NT2/D1 (cell line): ENCODE data around the gene ADAMTSL1.

ENCODE experiments used
- DNase-seq: peaks from one replicate; pipeline ENCODE4 v3.0.0-alpha.2; 2011; ENCODE audit warnings: low read depth, low spot score
- H3K27me3 ChIP-seq: 2 replicates; pipeline ENCODE4 v1.6.0; 2011; ENCODE audit warnings: mild to moderate bottlenecking; ENCODE audit not compliant: insufficient read length, insufficient read depth
- H3K36me3 ChIP-seq: 2 replicates; pipeline ENCODE4 v1.6.1; 2011; ENCODE audit warnings: mild to moderate bottlenecking, low read length, mixed read lengths; ENCODE audit not compliant: insufficient read depth, insufficient read length
- H3K4me1 ChIP-seq: 2 replicates; pipeline ENCODE4 v1.5.1; 2011; ENCODE audit not compliant: insufficient read depth, insufficient read length
- H3K4me3 ChIP-seq: 2 replicates; pipeline ENCODE4 v1.5.1; 2011; ENCODE audit warnings: low read depth; ENCODE audit not compliant: insufficient read length
- H3K9ac ChIP-seq: 2 replicates; pipeline ENCODE4 v1.6.0; 2011; ENCODE audit warnings: low read depth; ENCODE audit not compliant: insufficient read length
- H3K9me3 ChIP-seq: 2 replicates; pipeline ENCODE4 v1.5.1; 2011; ENCODE audit warnings: mild to moderate bottlenecking, low read length; ENCODE audit not compliant: insufficient read depth
- SUZ12 ChIP-seq: IDR thresholded peaks from 2 replicates; pipeline ENCODE4 v1.6.1; 2011; ENCODE audit not compliant: insufficient read length, insufficient read depth; ENCODE audit errors: extremely low read depth
- YY1 ChIP-seq: IDR thresholded peaks from 2 replicates; pipeline ENCODE4 v1.6.1; 2011; ENCODE audit not compliant: insufficient read length, insufficient read depth
- ZNF274 ChIP-seq: IDR thresholded peaks from 2 replicates; pipeline ENCODE4 v1.6.1; 2011; ENCODE audit warnings: mild to moderate bottlenecking, low read depth, low read length

ADAMTSL1 gene

DNA sequence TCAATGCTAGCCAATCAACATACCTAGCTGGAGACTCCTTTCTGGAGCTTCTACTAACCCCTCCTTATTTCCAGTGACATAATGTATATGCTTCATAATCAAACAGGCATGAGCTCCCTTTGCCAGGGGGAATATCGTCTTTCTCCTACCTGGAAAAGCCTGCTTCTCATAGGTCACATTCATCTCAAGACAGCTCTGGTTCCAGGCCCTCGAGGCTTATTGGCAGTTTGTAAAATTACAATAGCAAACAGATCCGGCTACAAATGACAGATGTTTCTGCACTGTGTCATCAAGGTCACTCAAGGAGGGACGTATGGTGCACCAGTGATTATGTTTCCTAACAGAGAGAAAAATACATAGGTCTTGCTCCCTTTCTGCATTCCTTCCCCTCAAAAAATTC lies 419.1 kb downstream of the ADAMTSL1 start:
- Histone ChIP-seq H3K4me1 (no peaks in the 10 kb centered on the region), H3K9me3 (peaks cover 23% of the 10 kb centered on the region; the same call in 1 of the 2 replicates), H3K27me3 (no peaks in the 10 kb centered on the region), H3K9ac (no peak overlapping the region), H3K4me3 (no peak overlapping the region), H3K36me3 (no peaks in the 10 kb centered on the region)
- TF ChIP-seq ZNF274 (no peak), SUZ12 (no peak), YY1 (no peak)
- no peak for DNase-seq

DNA sequence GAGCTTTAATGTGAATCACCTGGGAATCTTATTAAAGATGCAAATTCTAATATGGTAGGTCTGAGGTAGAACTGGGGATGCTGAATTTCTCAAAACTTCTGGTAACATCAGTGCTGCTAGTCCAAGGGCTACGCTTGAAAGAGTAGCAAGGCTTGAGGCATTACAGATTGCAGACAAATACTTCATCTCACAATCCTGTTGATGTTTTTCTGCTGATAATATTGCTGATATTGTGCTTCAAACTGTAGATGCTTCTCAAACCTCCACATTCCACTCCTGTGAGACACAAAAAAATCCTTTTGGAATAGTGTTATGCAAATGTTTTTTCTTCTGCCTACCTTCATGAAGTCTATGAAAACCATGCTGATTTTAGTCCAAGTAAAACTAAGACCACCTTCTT lies 419.5 kb downstream of the ADAMTSL1 start:
- peaks cover 23% of the 10 kb centered on the region; the same call in 1 of the 2 replicates for H3K9me3 ChIP-seq
- no peak overlapping the region for H3K9ac ChIP-seq
- H3K36me3 ChIP-seq, result no peaks in the 10 kb centered on the region
- TF ChIP-seq SUZ12 (no peak), YY1 (no peak), ZNF274 (no peak)
- H3K4me1 ChIP-seq, result no peaks in the 10 kb centered on the region
- DNase-seq, result no peak
- H3K4me3 ChIP-seq, result no peak overlapping the region
- no peaks in the 10 kb centered on the region for H3K27me3 ChIP-seq

DNA sequence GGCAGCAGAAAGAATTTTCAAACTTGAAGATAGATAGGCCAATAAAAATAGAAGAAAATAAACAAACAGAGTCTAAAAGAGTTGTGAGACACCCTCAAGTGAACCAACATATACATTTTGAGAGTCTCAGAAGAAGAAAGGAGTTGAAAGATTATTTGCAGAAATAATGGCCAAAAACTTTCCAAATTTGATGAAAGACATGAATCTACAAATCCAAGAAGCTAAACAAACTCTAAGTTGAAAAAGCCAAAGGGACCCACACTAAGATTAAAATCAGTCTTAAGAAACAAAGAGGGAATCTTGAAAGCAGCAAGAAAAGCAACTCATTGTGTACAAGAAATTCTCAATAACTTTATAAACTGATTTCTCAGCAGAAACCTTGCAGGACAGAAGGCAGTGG lies 422.1 kb downstream of the ADAMTSL1 start:
- Histone ChIP-seq H3K9me3 (peaks cover 23% of the 10 kb centered on the region; the same call in 1 of the 2 replicates), H3K27me3 (no peaks in the 10 kb centered on the region), H3K4me3 (no peak overlapping the region), H3K36me3 (no peaks in the 10 kb centered on the region), H3K9ac (no peak overlapping the region), H3K4me1 (no peaks in the 10 kb centered on the region)
- TF ChIP-seq SUZ12 (no peak), YY1 (no peak), ZNF274 (no peak)
- no peak for DNase-seq

DNA sequence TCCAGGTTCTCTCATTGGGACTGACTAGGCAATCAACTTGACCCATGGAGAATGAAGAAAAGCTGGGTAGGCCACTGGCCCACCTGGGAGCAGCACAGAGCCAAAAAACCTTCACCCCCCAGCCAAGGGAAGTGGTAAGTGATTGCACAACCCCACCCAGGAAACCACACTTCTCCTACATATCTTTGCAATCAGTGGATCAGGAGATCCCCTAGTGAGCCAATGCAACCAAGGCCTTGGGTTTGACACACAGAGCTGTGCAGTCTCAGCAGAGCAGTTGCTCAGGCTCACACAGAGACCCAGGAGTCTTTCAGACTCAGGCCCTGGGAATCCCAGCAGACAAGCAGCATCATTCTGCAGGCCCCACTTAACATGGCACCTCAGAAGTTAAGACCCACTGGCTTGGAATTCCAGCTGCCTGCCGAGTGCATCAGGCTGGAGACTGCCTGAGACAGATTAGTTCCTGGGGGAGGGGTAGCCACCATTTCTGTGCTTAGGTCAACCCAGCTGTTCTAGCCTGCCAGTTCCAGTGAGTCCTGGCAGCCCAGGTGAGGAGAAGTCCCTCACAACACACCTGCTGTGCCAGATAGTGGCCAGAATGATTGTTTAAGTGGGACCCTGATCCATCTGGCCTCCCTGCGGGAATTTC lies 422.7 kb downstream of the ADAMTSL1 start:
- H3K27me3 ChIP-seq, result no peaks in the 10 kb centered on the region
- DNase-seq, result no peak
- H3K36me3 ChIP-seq, result no peaks in the 10 kb centered on the region
- no peak overlapping the region for H3K9ac ChIP-seq
- no peaks in the 10 kb centered on the region for H3K4me1 ChIP-seq
- H3K9me3 ChIP-seq, result peaks cover 23% of the 10 kb centered on the region; the same call in 1 of the 2 replicates
- no peak for TF ChIP-seq YY1
- no peak overlapping the region for H3K4me3 ChIP-seq

DNA sequence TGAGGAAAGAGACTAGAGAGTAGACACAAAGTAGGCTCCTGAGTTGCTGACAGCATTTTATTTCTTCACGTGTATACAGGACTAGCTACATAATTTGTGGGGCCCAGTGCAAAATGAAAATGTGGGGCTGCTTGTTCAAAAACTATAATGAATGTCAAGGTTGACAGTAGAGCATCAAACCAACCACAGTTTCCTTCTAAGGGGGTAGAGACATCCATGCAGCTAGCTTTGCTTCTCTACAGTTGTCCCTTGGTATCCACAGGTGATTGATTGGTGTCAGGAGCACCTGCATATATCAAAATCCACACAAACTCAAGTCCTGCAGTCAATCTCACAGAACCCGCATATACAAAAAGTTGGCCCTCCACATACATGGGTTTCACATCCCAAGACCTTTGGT lies 429.5 kb downstream of the ADAMTSL1 start:
- H3K9me3 ChIP-seq, result no peaks in the 10 kb centered on the region; the same call in 1 of the 2 replicates
- H3K4me3 ChIP-seq, result no peak overlapping the region
- H3K9ac ChIP-seq, result no peak overlapping the region
- TF ChIP-seq YY1 (no peak), ZNF274 (no peak), SUZ12 (no peak)
- DNase-seq, result no peak
- H3K27me3 ChIP-seq, result no peaks in the 10 kb centered on the region
- H3K4me1 ChIP-seq, result peaks cover 8% of the 10 kb centered on the region
- H3K36me3 ChIP-seq, result no peaks in the 10 kb centered on the region

DNA sequence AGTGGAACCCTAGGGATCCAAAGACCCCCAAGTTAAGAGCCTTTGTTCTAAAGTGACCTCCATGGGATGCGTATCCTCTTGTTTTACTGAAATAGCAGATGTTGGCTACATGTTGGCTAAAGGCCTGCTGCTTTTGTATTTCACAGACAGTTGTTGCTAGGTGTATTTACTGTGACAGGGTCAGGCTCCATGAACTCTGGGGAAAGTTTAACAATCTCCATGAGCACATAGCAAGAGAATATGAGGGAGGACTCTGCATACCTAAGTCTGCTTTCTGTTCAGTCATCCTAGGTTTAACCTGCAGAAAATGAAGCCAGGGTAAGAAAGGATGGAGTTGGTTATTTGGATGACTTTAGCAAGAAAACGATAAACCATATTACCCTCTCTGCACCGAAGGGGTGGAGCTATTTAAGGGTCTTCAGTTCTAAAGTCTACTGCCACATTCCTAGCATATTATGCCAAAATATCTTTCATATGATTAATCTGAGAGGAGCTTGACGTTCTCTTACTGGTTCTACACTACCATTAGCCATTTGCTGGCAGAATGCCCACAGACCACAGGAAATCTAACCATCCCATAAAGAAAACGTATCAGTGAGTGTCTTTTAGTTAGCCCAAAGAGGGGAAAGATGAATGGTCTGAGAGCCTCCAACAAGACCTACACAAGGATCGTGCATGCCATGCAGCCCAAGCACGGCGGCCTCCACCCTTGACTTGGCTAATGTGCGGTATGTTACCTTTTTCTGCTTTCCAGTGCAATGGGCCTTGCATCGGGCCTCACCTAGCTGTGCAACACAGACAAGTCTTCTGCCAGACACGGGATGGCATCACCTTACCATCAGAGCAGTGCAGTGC lies 431.3 kb downstream of the ADAMTSL1 start:
- Histone ChIP-seq H3K4me3 (no peak overlapping the region), H3K36me3 (no peaks in the 10 kb centered on the region), H3K9ac (no peak overlapping the region), H3K27me3 (no peaks in the 10 kb centered on the region), H3K4me1 (peaks cover 15% of the 10 kb centered on the region), H3K9me3 (no peaks in the 10 kb centered on the region; the same call in 1 of the 2 replicates)
- TF ChIP-seq SUZ12 (no peak), YY1 (no peak), ZNF274 (no peak)
- no peak for DNase-seq

DNA sequence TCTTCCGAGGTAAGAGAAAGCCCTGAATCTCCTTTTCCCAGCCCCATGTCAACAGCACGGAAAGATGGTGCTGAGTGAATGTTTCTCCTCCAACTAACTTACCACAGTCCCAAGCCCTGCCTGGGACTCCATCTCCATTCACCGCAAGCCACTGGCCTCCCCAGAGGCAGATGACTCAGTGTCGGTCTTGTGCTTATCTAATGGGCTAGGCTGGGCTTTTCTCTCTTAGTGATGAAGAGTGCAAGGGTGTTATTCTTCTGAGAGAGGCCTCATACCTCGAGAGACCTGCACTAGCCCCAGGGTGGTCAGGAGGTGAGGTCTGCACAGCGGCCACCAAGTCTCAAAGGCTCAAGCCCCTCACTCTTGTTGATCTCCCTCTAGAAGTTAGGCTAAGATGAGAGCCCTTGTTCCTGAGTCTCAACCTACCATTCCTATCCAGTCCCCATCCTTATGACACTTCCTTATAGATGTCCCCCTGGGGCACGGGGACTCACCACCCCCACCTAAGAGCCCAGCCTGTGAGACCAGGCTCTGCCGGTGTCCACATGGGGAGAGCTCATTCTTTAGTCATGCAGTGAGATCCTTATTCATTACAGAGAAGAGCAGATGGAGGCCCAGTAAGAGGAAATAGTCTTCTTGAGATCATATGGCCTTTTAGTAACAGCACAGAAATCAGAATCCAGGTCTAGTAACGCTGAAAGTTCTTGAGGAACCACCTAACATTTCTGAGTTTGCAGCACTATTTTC lies 432.1 kb downstream of the ADAMTSL1 start:
- no peak overlapping the region for H3K9ac ChIP-seq
- TF ChIP-seq ZNF274 (no peak), YY1 (no peak), SUZ12 (no peak)
- H3K27me3 ChIP-seq, result no peaks in the 10 kb centered on the region
- no peaks in the 10 kb centered on the region; the same call in 1 of the 2 replicates for H3K9me3 ChIP-seq
- peaks cover 17% of the 10 kb centered on the region for H3K4me1 ChIP-seq
- H3K36me3 ChIP-seq, result no peaks in the 10 kb centered on the region
- H3K4me3 ChIP-seq, result no peak overlapping the region
- no peak for DNase-seq
